Breast epithelium (tissue), 4 donors: ENCODE data around the gene HSPB6. TPM values are rescaled to one million over a fixed set of nuclear protein-coding genes. Genes with fewer than 3 reads are reported as not detected.

Experiments used
- DNase-seq, 2 donors: peaks; one replicate each; pipeline ENCODE4 v3.0.0-alpha.2; 2019; ENCODE audit warnings: low spot score in 2 of 2
- H3K27ac ChIP-seq, 2 donors: fragments of 200-600 bp; sonication (generic) in 1 of 2; one replicate each; pipeline ENCODE4 v1.5.1; 2016 to 2019; ENCODE audit warnings: mild to moderate bottlenecking in 1 of 2
- H3K27me3 ChIP-seq, 2 donors: fragments of 200-600 bp; sonication (generic) in 1 of 2; one replicate each; pipeline versions ENCODE4 v1.5.1 to v1.6.0; 2017 to 2019; ENCODE audit warnings: control low read depth in 1 of 2, mild to moderate bottlenecking in 1 of 2
- H3K36me3 ChIP-seq: fragments of 200-600 bp; one replicate; pipeline ENCODE4 v1.5.1; 2019
- H3K4me1 ChIP-seq, 2 donors: fragments of 200-600 bp; sonication (generic); one replicate each; pipeline ENCODE4 v1.5.1; 2016 to 2019; ENCODE audit warnings: control low read depth in 1 of 2
- H3K4me3 ChIP-seq, 3 donors: fragments of 200-600 bp; sonication (generic); 1 replicate in 2 of 3; 2 replicates in 1 of 3; pipeline ENCODE4 v1.5.1; 2016 to 2019; ENCODE audit warnings: mild to moderate bottlenecking in 3 of 3, moderate library complexity in 2 of 3
- H3K9me3 ChIP-seq, 2 donors: fragments of 200-600 bp; sonication (generic) in 1 of 2; one replicate each; pipeline ENCODE4 v1.5.1; 2016 to 2019; ENCODE audit warnings: control low read depth in 1 of 2
- CTCF ChIP-seq, 3 donors: fragments of 450-650 bp; IDR thresholded peaks; one replicate each; pipeline ENCODE4 v1.5.1; 2016 to 2017; ENCODE audit warnings: antibody characterized with exemption in 3 of 3, mild to moderate bottlenecking in 3 of 3, moderate library complexity in 3 of 3
- POLR2A ChIP-seq: fragments of 450-650 bp; IDR thresholded peaks from one replicate; pipeline ENCODE4 v1.6.1; 2016; ENCODE audit warnings: antibody characterized with exemption, mild to moderate bottlenecking, moderate library complexity
- POLR2AphosphoS5 ChIP-seq, 3 donors: sonication (generic); formaldehyde crosslinking; IDR thresholded peaks; one replicate each; pipeline ENCODE4 v1.6.1; 2017; ENCODE audit warnings: antibody characterized with exemption in 3 of 3
- intact Hi-C: fragments of 100-400 bp; cut with DNase I; formaldehyde crosslinking; loops from one replicate; pipeline ENCODE4 v1.15.1; 2023; ENCODE audit warnings: low total_unique reads
- total RNA-seq, 3 donors: library from RNA; depleted of rRNA; stranded (reverse); fragments of >200 nt; gene quantifications; one replicate each; pipeline ENCODE4 v1.1.0, GENCODE V29; 2016

The HSPB6 gene
- total RNA-seq, 3 donors from 2014 or later = 31.0 to 144 (median 81.9) TPM

GRCh38 chr19:35722897-35723296 is 33.9 kb downstream of the HSPB6 start:
- TF ChIP-seq POLR2A = no peak
- TF ChIP-seq CTCF (IDR thresholded peaks at IDR 0.05) = no peak
- intact Hi-C loops = no loop called here
- H3K27ac ChIP-seq = no peak overlapping the region
- peaks cover 9 to 11% of the 10 kb centered on the region in 2 donors for H3K4me1 ChIP-seq
- no peaks in the 10 kb centered on the region for H3K9me3 ChIP-seq
- DNase-seq = no peak
- peaks cover 19% of the 10 kb centered on the region for H3K36me3 ChIP-seq
- no peaks in the 10 kb centered on the region for H3K27me3 ChIP-seq
- no peak overlapping the region for H3K4me3 ChIP-seq

- H3K36me3 ChIP-seq = peaks cover 14% of the 10 kb centered on the region
Observed at GRCh38 chr19:35722461-35722860, 34.4 kb downstream of the HSPB6 start.

GRCh38 chr19:35721374-35721773 is 35.5 kb downstream of the HSPB6 start:
- no peak for DNase-seq
- Histone ChIP-seq H3K27me3 (no peaks in the 10 kb centered on the region), H3K9me3 (no peaks in the 10 kb centered on the region), H3K36me3 (peaks cover 8% of the 10 kb centered on the region), H3K4me1 (peaks cover 9 to 11% of the 10 kb centered on the region in 2 donors), H3K4me3 (no peak overlapping the region), H3K27ac (no peak overlapping the region)
- intact Hi-C loops = no loop called here
- TF ChIP-seq CTCF (IDR thresholded peaks at IDR 0.05) = no peak
- TF ChIP-seq POLR2AphosphoS5 (IDR thresholded peaks at IDR 0.05) = no peak
- no peak for TF ChIP-seq POLR2A

More at GRCh38 chr19:35722461-35722860, 34.4 kb downstream of the HSPB6 start:
- no peak for TF ChIP-seq POLR2A
- TF ChIP-seq POLR2AphosphoS5 (IDR thresholded peaks at IDR 0.05) = no peak
- TF ChIP-seq CTCF (IDR thresholded peaks at IDR 0.05) = no peak
- H3K4me1 ChIP-seq = peaks cover 9 to 11% of the 10 kb centered on the region in 2 donors
- DNase-seq = no peak
- intact Hi-C loops = no loop called here
- no peaks in the 10 kb centered on the region for H3K27me3 ChIP-seq
- no peak overlapping the region for H3K27ac ChIP-seq
- no peaks in the 10 kb centered on the region for H3K9me3 ChIP-seq
- H3K4me3 ChIP-seq = no peak overlapping the region

GRCh38 chr19:35720648-35721047 is 36.2 kb downstream of the HSPB6 start:
- intact Hi-C loops = no loop called here
- Histone ChIP-seq H3K27me3 (no peaks in the 10 kb centered on the region), H3K27ac (no peak overlapping the region), H3K4me1 (peaks cover 13 to 16% of the 10 kb centered on the region in 2 donors), H3K9me3 (no peaks in the 10 kb centered on the region), H3K4me3 (no peak overlapping the region), H3K36me3 (peaks cover 8% of the 10 kb centered on the region)
- DNase-seq = no peak
- TF ChIP-seq CTCF (IDR thresholded peaks at IDR 0.05) = no peak
- TF ChIP-seq POLR2A = no peak
- TF ChIP-seq POLR2AphosphoS5 (IDR thresholded peaks at IDR 0.05) = no peak

GRCh38 chr19:35720163-35720524 is 36.7 kb downstream of the HSPB6 start:
- no peak for TF ChIP-seq CTCF (IDR thresholded peaks at IDR 0.05)
- TF ChIP-seq POLR2A = no peak
- no peak for TF ChIP-seq POLR2AphosphoS5 (IDR thresholded peaks at IDR 0.05)
- H3K36me3 ChIP-seq = peaks cover 8% of the 10 kb centered on the region
- H3K27me3 ChIP-seq = no peaks in the 10 kb centered on the region
- no peak overlapping the region for H3K27ac ChIP-seq
- H3K4me1 ChIP-seq = peaks cover 17 to 19% of the 10 kb centered on the region in 2 donors
- intact Hi-C loops = no loop called here
- peak overlapping the region in 1 of 3 donors; percentile 93 for H3K4me3 ChIP-seq
- DNase-seq = no peak
- H3K9me3 ChIP-seq = no peaks in the 10 kb centered on the region
